HCT116 (cell line): Measurements from ENCODE around the gene ENOPH1. TPM values are rescaled to one million over a fixed set of nuclear protein-coding genes. Genes with fewer than 3 reads are reported as not detected.

Source experiments
- ATAC-seq: fragments of 200-7000 bp; cut with Tn5 transposase; 2 replicates; pipeline ENCODE4 v1.9.1; 2020; ENCODE audit warnings: mild to moderate bottlenecking, moderate library complexity
- BruUV-seq: library from RNA; stranded (reverse); fragments of 400-500 nt; replicated peaks from 2 replicates; lab custom pipeline; 2021; lab: Mats Ljungman, UMichigan
- CTCF ChIA-PET: fragments of 300-600 bp; sonication (Branson Sonifier 250); formaldehyde crosslinking; loops from one replicate; lab custom pipeline; 2021; ENCODE audit warnings: antibody characterized with exemption; lab: Charles Lee
- POLR2A ChIA-PET: fragments of 300-600, 350-600 bp; sonication (Branson Sonifier 250); formaldehyde crosslinking; loops from one replicate; lab custom pipeline; 2021; ENCODE audit warnings: antibody characterized with exemption; lab: Charles Lee
- RAD21 ChIA-PET, 2 experiments: fragments of 300-600 bp; sonication (Branson Sonifier 250); formaldehyde crosslinking; loops; one replicate each; lab custom pipeline; 2023; ENCODE audit warnings: low total read pairs in 2 of 2; ENCODE audit not compliant: uncharacterized antibody in 2 of 2, unreplicated experiment in 2 of 2, low non-redundant PET in 1 of 2; lab: Charles Lee
- DNase-seq: peaks from one replicate; pipeline ENCODE4 v3.0.0-alpha.2; 2010; ENCODE audit warnings: low read depth, low spot score
- H2AFZ ChIP-seq: fragments of 200-600 bp; shearing (Covaris generic), sonication (generic); 2 replicates; pipeline ENCODE4 v1.6.1; 2017; ENCODE audit warnings: low read depth, mixed run types, mixed read lengths, antibody characterized with exemption, low read length; ENCODE audit not compliant: poor library complexity, severe bottlenecking
- H3K27ac ChIP-seq: 2 replicates; pipeline ENCODE4 v1.5.1; 2012; ENCODE audit warnings: low read depth, low read length
- H3K27me3 ChIP-seq: fragments of 200-600 bp; sonication (generic); 2 replicates; pipeline ENCODE4 v1.6.1; 2016; ENCODE audit warnings: mixed run types, low read length, mixed read lengths; ENCODE audit not compliant: insufficient read depth
- H3K36me3 ChIP-seq, 2 experiments: fragments of 200-500 bp in 1 of 2; fragments of 200-600 bp in 1 of 2; sonication (Bioruptor generic) in 1 of 2; sonication (generic) in 1 of 2; 2 replicates each; pipeline versions ENCODE4 v1.5.1 to v1.6.1; 2014 to 2016; ENCODE audit warnings: low read length in 2 of 2, inconsistent platforms in 1 of 2, mixed read lengths in 1 of 2, mixed run types in 1 of 2; ENCODE audit not compliant: insufficient read depth in 2 of 2, control insufficient read depth in 1 of 2
- H3K4me1 ChIP-seq, 2 experiments: fragments of 200-600 bp in 1 of 2; sonication (generic) in 1 of 2; 2 replicates each; pipeline versions ENCODE4 v1.5.1 to v1.6.1; 2012 to 2017; ENCODE audit warnings: low read length in 2 of 2, inconsistent platforms in 1 of 2, mild to moderate bottlenecking in 1 of 2, mixed read lengths in 1 of 2, mixed run types in 1 of 2, moderate library complexity in 1 of 2; ENCODE audit not compliant: insufficient read depth in 2 of 2, control insufficient read depth in 1 of 2
- H3K4me2 ChIP-seq: fragments of 200-600 bp; sonication (generic); 2 replicates; pipeline ENCODE4 v1.6.1; 2017; ENCODE audit warnings: mixed run types, low read length, mixed read lengths
- H3K4me3 ChIP-seq, 2 experiments: fragments of 200-600 bp in 1 of 2; sonication (generic) in 1 of 2; replicated peaks in 1 of 2; 2 replicates each; pipeline ENCODE4 v1.5.1; 2011 to 2016; ENCODE audit warnings: low read length in 2 of 2, control low read depth in 1 of 2, low read depth in 1 of 2, mild to moderate bottlenecking in 1 of 2, mixed read lengths in 1 of 2, mixed run types in 1 of 2
- H3K79me2 ChIP-seq: fragments of 200-600 bp; sonication (generic); 2 replicates; pipeline ENCODE4 v1.6.1; 2017; ENCODE audit warnings: mild to moderate bottlenecking, mixed run types, low read length, moderate library complexity, mixed read lengths; ENCODE audit not compliant: insufficient read depth
- H3K9ac ChIP-seq: fragments of 200-600 bp; sonication (generic); 2 replicates; pipeline ENCODE4 v1.6.1; 2016; ENCODE audit warnings: low read length, mixed read lengths
- H3K9me2 ChIP-seq: fragments of 200-600 bp; sonication (generic), shearing (Covaris generic); 2 replicates; pipeline ENCODE4 v1.6.1; 2017; ENCODE audit warnings: mixed run types, mild to moderate bottlenecking, moderate library complexity; ENCODE audit not compliant: insufficient read depth
- H3K9me3 ChIP-seq, 2 experiments: fragments of 200-500 bp in 1 of 2; fragments of 200-600 bp in 1 of 2; sonication (Bioruptor generic) in 1 of 2; sonication (generic) in 1 of 2; 2 replicates each; pipeline ENCODE4 v1.6.1; 2014 to 2017; ENCODE audit warnings: low read length in 2 of 2, mixed read lengths in 2 of 2, inconsistent platforms in 1 of 2, low read depth in 1 of 2, mild to moderate bottlenecking in 1 of 2, mixed run types in 1 of 2, moderate library complexity in 1 of 2; ENCODE audit not compliant: control insufficient read depth in 1 of 2, insufficient read depth in 1 of 2
- H4K20me1 ChIP-seq: fragments of 200-600 bp; sonication (generic), shearing (Covaris generic); 2 replicates; pipeline ENCODE4 v1.6.1; 2017; ENCODE audit warnings: mixed run types, mild to moderate bottlenecking, moderate library complexity; ENCODE audit not compliant: insufficient read depth
- CEBPB ChIP-seq: IDR thresholded peaks from 2 replicates; pipeline ENCODE4 v1.6.1; 2012; ENCODE audit warnings: low read depth
- EGR1 ChIP-seq: IDR thresholded peaks from 2 replicates; pipeline ENCODE4 v1.6.1; 2012; ENCODE audit warnings: low read depth
- ELF1 ChIP-seq: IDR thresholded peaks from 2 replicates; pipeline ENCODE4 v1.6.1; 2012; ENCODE audit warnings: low read depth, borderline replicate concordance
- JUND ChIP-seq: IDR thresholded peaks from 2 replicates; pipeline ENCODE4 v1.6.1; 2012
- POLR2A ChIP-seq: IDR thresholded peaks from 2 replicates; pipeline ENCODE4 v1.7.0; 2011; ENCODE audit warnings: borderline replicate concordance; ENCODE audit not compliant: insufficient read depth, insufficient read length; ENCODE audit errors: extremely low read depth
- POLR2AphosphoS5 ChIP-seq: IDR thresholded peaks from 2 replicates; pipeline ENCODE4 v1.6.1; 2011; ENCODE audit warnings: mild to moderate bottlenecking, low read depth, low read length, moderate library complexity
- RAD21 ChIP-seq: IDR thresholded peaks from 2 replicates; pipeline ENCODE4 v1.6.1; 2012; ENCODE audit warnings: low read depth, mild to moderate bottlenecking
- SIN3A ChIP-seq: IDR thresholded peaks from 2 replicates; pipeline ENCODE4 v1.6.1; 2012; ENCODE audit warnings: low read depth
- SP1 ChIP-seq: IDR thresholded peaks from 2 replicates; pipeline ENCODE4 v1.6.1; 2012; ENCODE audit warnings: low read depth
- SRF ChIP-seq: IDR thresholded peaks from 2 replicates; pipeline ENCODE4 v1.6.1; 2012; ENCODE audit warnings: low read depth
- TCF7L2 ChIP-seq: IDR thresholded peaks from 2 replicates; pipeline ENCODE4 v1.7.0; 2011; ENCODE audit warnings: borderline replicate concordance, inconsistent platforms; ENCODE audit not compliant: insufficient read depth, insufficient read length; ENCODE audit errors: extremely low read depth
- YY1 ChIP-seq: IDR thresholded peaks from 2 replicates; pipeline ENCODE4 v1.6.1; 2011; ENCODE audit warnings: low read length, low read depth, moderate library complexity, mild to moderate bottlenecking; ENCODE audit not compliant: insufficient replicate concordance; ENCODE audit errors: extremely low read depth
- ZFX ChIP-seq: fragments of 450-650 bp; IDR thresholded peaks from 2 replicates; pipeline ENCODE4 v1.6.1; 2017
- intact Hi-C: fragments of 100-400 bp; cut with micrococcal nuclease; formaldehyde crosslinking; loops from 2 replicates; pipeline ENCODE4 v1.10.0; 2022
- total RNA-seq: library from RNA; stranded (reverse); gene quantifications from one replicate; pipeline ENCODE4 v1.2.1, GENCODE V29; 2021; ENCODE audit not compliant: unreplicated experiment
- TF ChIP-seq, protein P1 (sequence below): IDR thresholded peaks from 2 replicates; pipeline ENCODE4 v1.6.1; 2012
- TF ChIP-seq, protein P2 (sequence below), 3 experiments: fragments of 200-600 bp in 1 of 3; sonication (generic) in 1 of 3; IDR thresholded peaks in 2 of 3; conservative IDR thresholded peaks in 1 of 3; 2 replicates each; pipeline ENCODE4 v1.5.1; 2012 to 2017; ENCODE audit warnings: low read depth in 2 of 3, low read length in 2 of 3, antibody characterized with exemption in 1 of 3, borderline replicate concordance in 1 of 3, control low read depth in 1 of 3, mild to moderate bottlenecking in 1 of 3, mixed read lengths in 1 of 3, mixed run types in 1 of 3, moderate library complexity in 1 of 3; ENCODE audit not compliant: insufficient read depth in 1 of 3
- TF ChIP-seq, protein P3 (sequence below): IDR thresholded peaks from 2 replicates; pipeline ENCODE4 v1.6.1; 2012; ENCODE audit warnings: low read depth

ENOPH1 gene
- total RNA-seq, 1 experiment from 2014 or later = 53.4 TPM

DNA sequence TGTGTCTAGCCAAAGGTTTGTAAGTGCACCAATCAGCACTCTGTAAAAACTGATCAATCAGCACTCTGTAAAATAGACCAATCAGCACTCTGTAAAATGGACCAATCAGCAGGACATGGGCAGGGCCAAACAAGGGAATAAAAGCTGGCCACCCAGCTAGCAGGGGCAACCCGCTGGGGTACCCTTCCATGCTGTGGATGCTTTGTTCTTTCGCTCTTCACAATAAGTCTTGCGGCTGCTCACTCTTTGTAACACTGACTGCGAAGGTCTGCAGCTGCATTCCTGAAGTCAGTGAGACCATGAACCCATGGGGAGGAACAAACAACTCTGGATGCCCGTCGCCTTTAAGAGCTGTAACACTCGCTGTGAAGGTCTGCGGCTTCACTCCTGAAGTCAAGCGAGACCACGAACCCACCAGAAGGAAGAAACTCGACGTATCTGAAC, 14.4 kb upstream of the ENOPH1 start:
- ATAC-seq (no peak), DNase-seq (no peak)
- Histone ChIP-seq H3K9me2 (no peaks in the 10 kb centered on the region), H3K4me3 (no peak overlapping the region), H3K9ac (no peak overlapping the region), H3K36me3 (no peaks in the 10 kb centered on the region), H3K79me2 (no peaks in the 10 kb centered on the region), H3K27me3 (no peaks in the 10 kb centered on the region), H3K4me1 (peaks cover under 1% of the 10 kb centered on the region in 2 experiments; a peak in 2 of 4 replicates), H3K27ac (no peak overlapping the region), H3K9me3 (no peaks in the 10 kb centered on the region), H4K20me1 (no peaks in the 10 kb centered on the region), H2AFZ (no peak overlapping the region), H3K4me2 (no peak overlapping the region)
- TF ChIP-seq JUND = no peak
- TF ChIP-seq EGR1 = no peak
- no peak for TF ChIP-seq YY1
- TF ChIP-seq, protein P1, sequence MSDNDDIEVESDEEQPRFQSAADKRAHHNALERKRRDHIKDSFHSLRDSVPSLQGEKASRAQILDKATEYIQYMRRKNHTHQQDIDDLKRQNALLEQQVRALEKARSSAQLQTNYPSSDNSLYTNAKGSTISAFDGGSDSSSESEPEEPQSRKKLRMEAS = no peak
- TF ChIP-seq TCF7L2 = no peak
- ChIA-PET CTCF (no interaction called here), POLR2A (interaction anchor here (3.9 kb wide), 1 partner anchor 13 kb away, joined by 14 read pairs; no protein-coding TSS in a partner anchor), RAD21 (no interaction called here)
- BruUV-seq = no TSS peak
- intact Hi-C loops = no loop called here

DNA sequence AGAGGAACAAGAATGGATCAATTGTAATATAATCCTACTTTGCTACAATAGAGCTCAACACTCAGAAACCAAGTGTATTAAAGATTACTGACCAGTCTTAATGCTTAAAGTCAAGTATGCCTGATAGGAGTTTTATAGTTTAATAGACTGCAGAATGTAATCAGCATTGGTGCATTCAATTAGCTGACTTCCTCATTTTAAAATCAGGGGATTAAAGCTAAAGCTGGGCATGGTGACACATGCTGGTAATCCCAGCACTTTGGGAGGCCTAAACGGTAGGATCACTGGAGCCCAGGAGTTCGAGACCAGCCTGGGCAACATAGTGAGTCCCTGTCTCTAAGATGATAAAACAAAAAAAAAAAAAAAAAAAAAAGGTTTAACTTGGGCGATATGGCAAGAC, 10.9 kb upstream of the ENOPH1 start:
- Histone ChIP-seq H3K9me3 (no peaks in the 10 kb centered on the region), H3K27ac (no peak overlapping the region), H3K4me3 (no peak overlapping the region), H3K36me3 (peaks cover 7 to 11% of the 10 kb centered on the region in 2 experiments), H3K79me2 (no peaks in the 10 kb centered on the region; the same call in 1 of the 2 replicates), H3K9me2 (no peaks in the 10 kb centered on the region), H3K4me1 (peaks cover 0 to 14% of the 10 kb centered on the region in 2 experiments; a peak in 2 of 4 replicates), H4K20me1 (peaks cover 17% of the 10 kb centered on the region), H3K4me2 (no peak overlapping the region), H2AFZ (no peak overlapping the region), H3K27me3 (no peaks in the 10 kb centered on the region), H3K9ac (no peak overlapping the region)
- CTCF ChIA-PET = interaction anchor here (0.7 kb wide), 1 partner anchor 10 kb away, joined by 3 read pairs; no protein-coding TSS in a partner anchor
- ATAC-seq (no peak), DNase-seq (no peak)
- intact Hi-C loops = no loop called here
- POLR2A ChIA-PET = interaction anchor here (0.7 to 3.1 kb wide), 3 partner anchors 10 to 45 kb away, joined by 5 to 14 read pairs (median 11); partner anchors contain the start of gene HNRNPD
- RAD21 ChIA-PET = no interaction called here
- BruUV-seq = no TSS peak
- TF ChIP-seq POLR2AphosphoS5 (no peak), SRF (no peak), YY1 (no peak), SIN3A (no peak), CEBPB (no peak), ZFX (no peak), ELF1 (no peak), POLR2A (no peak), EGR1 (no peak), RAD21 (no peak), SP1 (no peak)
- TF ChIP-seq, protein P2, sequence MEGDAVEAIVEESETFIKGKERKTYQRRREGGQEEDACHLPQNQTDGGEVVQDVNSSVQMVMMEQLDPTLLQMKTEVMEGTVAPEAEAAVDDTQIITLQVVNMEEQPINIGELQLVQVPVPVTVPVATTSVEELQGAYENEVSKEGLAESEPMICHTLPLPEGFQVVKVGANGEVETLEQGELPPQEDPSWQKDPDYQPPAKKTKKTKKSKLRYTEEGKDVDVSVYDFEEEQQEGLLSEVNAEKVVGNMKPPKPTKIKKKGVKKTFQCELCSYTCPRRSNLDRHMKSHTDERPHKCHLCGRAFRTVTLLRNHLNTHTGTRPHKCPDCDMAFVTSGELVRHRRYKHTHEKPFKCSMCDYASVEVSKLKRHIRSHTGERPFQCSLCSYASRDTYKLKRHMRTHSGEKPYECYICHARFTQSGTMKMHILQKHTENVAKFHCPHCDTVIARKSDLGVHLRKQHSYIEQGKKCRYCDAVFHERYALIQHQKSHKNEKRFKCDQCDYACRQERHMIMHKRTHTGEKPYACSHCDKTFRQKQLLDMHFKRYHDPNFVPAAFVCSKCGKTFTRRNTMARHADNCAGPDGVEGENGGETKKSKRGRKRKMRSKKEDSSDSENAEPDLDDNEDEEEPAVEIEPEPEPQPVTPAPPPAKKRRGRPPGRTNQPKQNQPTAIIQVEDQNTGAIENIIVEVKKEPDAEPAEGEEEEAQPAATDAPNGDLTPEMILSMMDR (IDR thresholded peaks at IDR 0.05 in 2 of 3, conservative IDR thresholded peaks at IDR 0.05 in 1 of 3; ENCODE audit: borderline replicate concordance in 1 of 3, insufficient read depth in 1 of 3, low read depth in 2 of 3, low read length in 2 of 3) = no peak
- TF ChIP-seq, protein P3, sequence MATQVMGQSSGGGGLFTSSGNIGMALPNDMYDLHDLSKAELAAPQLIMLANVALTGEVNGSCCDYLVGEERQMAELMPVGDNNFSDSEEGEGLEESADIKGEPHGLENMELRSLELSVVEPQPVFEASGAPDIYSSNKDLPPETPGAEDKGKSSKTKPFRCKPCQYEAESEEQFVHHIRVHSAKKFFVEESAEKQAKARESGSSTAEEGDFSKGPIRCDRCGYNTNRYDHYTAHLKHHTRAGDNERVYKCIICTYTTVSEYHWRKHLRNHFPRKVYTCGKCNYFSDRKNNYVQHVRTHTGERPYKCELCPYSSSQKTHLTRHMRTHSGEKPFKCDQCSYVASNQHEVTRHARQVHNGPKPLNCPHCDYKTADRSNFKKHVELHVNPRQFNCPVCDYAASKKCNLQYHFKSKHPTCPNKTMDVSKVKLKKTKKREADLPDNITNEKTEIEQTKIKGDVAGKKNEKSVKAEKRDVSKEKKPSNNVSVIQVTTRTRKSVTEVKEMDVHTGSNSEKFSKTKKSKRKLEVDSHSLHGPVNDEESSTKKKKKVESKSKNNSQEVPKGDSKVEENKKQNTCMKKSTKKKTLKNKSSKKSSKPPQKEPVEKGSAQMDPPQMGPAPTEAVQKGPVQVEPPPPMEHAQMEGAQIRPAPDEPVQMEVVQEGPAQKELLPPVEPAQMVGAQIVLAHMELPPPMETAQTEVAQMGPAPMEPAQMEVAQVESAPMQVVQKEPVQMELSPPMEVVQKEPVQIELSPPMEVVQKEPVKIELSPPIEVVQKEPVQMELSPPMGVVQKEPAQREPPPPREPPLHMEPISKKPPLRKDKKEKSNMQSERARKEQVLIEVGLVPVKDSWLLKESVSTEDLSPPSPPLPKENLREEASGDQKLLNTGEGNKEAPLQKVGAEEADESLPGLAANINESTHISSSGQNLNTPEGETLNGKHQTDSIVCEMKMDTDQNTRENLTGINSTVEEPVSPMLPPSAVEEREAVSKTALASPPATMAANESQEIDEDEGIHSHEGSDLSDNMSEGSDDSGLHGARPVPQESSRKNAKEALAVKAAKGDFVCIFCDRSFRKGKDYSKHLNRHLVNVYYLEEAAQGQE = no peak
